ENCODE results near the gene COL13A1.

The COL13A1 gene

GRCh38 chr10:69892406-69892805 is 90.7 kb downstream of the COL13A1 start:
- no peak for DNase-seq

GRCh38 chr10:69892816-69893215 is 91.1 kb downstream of the COL13A1 start:
- no peak for DNase-seq

DNA sequence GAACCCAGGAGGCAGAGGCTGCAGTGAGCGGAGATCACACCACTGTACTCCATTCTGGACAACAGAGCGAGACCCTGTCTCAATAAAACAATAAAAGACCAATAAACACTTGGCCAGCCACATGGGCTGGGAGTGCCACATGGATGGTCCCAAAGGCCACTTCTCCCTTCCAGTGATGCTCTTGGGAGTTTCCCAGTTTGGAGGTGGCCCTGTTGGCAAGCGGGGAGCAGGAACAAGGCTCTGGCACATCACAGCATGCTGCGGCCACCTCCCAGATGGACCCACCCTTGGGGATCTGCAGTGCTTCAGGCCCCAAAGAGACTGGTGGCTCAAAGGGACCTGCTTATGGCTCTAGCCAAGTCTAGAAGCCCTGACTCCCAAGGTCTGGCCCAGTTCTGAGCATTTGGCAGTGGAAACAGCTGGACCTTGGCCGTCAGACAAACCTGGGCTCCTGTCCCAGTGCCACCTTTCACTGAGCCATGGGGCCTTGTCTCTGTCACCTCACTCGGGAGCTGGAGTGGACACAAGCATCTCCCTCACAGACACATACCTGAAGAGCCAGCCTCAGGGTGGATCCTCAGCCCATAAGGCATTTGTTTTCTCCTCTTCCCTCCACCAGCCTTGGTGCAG is 91.7 kb downstream of the COL13A1 start:
- DNase-seq = no peak

DNA sequence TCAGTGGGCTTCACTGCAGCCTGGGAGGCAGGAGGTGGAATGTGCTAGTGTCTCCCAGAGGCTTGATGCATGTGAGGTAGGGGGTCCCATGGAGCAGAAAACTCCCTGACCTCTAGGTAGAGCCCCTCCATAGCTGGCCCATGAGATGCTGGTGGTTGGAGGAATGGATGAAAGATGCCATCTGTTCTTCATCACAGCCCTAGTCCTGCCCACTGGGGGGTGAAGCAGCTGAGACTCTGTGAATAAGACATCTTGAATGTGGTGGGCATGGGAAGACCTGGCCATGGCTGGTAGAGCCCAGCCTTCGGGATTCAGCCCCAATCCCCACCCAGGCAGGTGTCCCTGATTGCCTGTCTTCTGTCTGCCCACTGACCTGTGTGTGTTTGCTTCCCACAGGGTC is 92.5 kb downstream of the COL13A1 start:
- no peak for DNase-seq

DNA sequence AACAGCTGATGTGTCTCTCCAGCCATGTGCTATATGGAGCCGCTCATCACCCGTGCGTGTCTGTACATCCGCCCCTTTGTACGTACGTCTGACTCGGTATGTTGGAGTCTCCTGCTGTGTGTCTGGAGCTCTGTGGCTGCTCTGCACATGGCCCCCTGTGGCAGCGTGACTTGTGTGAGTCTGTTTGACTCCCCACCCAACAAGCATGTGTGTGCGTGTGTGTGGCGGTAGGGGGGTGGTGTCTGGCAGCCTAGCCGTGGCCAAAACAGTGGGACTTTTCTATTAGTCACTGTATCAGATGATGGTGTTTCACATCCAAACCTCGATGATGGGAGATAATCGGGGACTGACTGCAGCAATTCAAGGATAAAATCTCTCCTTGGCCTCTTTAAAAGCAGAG is 94.1 kb downstream of the COL13A1 start:
- no peak for DNase-seq

GRCh38 chr10:69896606-69897231 is 95.0 kb downstream of the COL13A1 start:
- DNase-seq = no peak

DNA sequence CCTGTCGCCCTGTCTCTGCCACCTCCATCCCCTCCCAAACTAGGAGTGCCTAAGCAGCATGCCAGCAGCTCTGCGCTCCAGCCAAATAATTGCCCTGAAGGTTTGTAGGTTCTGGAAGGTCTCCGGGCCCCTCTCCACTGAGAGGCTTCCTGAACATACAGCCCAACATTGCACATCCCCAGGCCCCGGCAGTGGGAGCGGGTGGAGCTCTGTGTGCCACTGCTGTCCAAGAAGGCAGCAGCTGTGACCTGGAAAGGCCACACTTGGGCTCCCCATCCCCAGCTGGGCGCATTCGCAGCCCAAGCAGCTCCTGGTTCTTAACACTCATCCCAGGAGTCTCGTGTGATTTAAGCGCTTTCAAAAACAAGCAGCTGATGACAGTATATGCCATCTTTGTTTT is 95.7 kb downstream of the COL13A1 start:
- DNase-seq = no peak

DNA sequence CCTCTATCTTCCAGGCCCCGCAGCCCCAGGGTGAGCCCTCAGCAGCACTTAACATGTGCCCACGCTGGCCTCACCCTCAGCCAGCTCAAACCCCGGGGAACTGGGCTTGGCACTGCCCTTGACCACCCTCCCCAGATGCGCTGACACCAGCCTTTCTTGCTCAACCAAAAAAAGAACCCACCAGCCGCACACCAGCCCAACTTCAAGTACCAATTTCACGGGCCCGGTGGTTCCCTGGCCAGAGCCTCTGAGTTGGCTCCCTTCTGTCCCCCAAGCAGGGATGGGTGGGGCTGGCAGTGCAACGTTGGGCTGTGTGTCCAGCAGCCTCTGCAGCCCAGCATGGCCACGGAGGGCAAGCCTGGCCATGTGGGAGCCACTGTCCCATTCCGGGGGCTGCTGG is 96.3 kb downstream of the COL13A1 start:
- no peak for DNase-seq

DNA sequence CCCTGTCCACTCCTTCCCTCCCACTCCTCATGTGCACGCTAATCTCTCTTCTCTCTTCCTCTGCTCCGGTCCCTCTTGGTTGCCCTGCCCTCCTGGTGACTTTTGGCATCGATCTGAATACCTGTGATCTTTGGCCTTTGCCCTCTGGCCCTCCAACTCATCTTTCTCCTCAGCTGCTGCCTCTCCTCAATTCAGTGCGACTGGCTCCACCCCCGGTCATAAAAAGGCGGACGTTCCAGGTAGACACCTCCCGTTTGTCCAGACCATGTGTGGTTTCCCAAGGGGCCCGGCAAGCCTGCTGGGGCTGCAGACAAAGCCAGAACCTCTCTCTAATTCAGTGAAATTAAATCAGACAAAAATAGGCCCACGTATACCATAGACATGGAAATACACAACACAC is 96.8 kb downstream of the COL13A1 start:
- DNase-seq = no peak

DNA sequence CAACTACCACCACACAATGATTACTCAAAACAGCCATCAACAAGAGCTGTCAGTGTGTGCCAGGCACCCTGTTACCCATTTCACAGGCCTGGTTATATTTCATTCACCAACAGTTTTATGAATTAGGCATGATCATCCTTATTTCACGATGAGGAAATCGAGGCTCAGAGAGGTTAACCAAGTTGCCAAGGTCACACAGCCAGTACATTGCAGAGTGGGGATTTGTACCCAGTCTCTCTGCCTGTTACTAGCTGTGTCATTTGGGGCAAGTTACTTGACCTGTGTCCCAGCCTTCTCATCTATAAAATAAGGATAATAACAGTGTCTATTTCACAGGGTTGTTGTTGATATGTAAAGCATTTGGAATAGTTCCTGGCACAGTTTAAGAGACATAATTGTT is 97.2 kb downstream of the COL13A1 start:
- DNase-seq = no peak

DNA sequence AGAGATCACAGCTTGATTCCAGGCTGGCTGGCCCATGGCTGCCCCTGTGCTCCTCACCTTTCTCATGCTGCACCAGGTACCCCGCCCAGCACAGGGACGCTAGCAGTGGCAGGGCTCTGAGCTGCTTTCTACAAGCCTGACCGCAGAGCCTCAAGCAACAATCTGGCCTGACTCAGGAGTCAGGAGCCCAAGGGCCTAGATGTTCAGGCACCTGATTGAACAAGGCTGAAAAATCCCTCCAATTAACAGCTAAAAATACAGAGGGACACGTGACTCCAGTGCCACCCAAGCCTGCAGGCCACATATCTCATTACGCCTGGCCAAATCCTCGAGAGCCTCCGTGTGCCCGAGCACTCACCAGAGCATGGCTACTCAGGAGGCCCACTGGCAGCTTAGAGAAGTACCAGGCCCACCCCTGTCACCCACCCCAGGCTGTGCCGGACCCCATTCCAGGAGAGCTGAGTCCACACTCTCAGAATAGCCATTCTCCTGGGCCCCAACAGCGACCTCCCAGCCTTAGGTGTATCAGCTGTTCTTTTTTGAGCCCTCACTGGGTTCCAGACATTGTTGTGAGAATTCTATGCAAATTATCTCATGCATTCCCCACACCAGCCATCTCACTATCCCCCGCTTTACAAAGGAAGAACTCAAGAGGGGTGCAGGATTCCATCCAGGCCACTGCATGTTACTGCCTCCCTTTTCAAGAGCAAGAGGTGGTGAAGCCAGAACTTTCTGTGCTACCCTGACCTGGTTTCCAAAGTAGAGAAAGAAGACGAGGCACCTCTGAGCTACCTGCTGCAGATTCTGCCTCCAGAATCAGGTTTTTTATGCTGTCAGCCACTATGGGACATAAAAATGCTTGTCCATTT is 98.3 kb downstream of the COL13A1 start:
- DNase-seq = no peak

DNA sequence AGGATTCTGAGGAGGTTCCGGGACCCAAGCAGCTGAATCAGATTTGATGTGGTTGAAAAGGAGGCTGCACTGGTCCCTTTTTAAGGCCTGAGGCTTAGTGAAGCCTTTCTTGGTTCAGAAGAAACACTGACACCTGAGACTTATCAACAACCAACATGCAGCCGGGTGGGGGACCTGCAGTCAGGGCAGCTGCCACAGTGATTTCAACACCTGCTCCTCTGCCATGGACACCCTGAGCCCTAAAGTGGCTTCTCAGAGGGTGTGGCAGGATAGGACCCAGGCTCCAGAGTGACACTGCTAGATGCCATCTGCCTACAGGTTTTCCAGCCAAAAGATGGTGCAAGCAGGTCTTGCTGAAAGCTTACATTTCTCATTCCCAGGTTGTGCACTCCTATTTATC is 99.3 kb downstream of the COL13A1 start:
- DNase-seq = no peak

- DNase-seq = no peak
Observed at GRCh38 chr10:69901628-69902505, 100.2 kb downstream of the COL13A1 start.

DNA sequence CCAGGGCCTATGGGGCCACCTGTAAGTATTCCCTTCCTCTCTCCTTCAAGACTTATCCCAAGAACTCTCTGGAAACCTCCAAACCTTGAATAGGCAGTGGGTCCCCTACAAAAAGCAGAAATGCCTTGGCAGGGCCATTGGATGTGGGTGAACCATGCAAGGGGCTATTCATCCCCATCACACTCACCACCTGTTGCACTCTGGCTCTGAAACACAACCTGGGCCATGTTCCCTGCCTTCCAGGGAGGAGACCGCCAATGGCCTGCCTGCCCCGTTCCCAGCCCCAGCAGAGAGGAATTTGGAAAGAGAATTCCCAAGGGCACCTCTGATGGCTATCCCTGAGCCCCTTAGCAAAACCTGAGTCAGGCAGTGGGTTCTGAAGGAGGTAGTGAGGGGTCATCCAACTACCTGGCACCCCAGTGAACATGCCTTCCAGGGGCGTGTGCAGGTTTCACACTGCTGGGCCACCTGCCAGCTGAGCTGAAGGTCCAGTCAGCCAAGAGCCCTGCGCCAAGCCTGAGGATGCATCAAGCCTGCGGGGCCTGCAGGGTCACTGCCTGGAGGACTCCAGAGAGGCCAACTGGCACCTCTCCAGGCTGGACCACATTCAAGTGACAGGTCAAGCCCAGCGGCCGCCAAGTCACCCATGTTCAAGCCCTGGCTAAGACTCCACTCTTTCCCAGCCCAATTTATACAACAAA is 101.3 kb downstream of the COL13A1 start:
- DNase-seq = no peak

- DNase-seq = no peak
Observed at GRCh38 chr10:69904533-69904932, 102.8 kb downstream of the COL13A1 start.

DNA sequence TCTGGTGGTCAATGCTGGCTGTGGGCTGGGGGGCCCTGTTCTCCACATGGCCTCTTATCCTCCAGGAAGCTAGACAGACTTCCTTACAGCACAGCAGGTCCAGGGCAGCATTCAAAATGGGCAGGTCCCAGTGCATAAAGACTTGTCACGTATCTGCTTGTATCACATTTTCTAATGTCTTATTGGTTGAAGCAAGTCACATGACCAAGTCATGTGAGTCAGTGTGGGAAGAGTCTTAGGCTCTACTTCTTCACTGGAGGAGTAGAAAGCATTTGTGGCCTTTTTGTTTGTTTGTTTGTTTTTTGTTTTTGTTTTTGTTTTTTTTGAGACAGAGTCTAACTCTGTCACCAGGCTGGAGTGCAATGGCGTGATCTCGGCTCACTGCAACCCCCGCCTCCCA is 104.7 kb downstream of the COL13A1 start:
- no peak for DNase-seq

DNA sequence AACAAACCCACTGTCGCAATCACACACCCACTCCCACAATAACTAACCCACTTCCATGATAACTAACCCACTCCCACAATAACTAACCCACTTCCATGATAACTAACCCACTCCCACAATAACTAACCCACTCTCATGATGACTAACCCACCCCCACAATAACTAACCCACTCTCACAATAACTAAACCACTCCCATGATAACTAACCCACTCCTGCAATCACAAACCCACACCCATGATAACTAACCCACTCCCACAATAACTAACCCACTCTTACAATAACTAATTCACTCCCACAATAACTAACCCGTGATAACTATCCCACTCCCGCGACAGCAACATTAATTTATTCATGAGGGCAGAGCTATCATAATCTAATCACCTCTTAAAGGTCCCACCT is 105.8 kb downstream of the COL13A1 start:
- no peak for DNase-seq

DNA sequence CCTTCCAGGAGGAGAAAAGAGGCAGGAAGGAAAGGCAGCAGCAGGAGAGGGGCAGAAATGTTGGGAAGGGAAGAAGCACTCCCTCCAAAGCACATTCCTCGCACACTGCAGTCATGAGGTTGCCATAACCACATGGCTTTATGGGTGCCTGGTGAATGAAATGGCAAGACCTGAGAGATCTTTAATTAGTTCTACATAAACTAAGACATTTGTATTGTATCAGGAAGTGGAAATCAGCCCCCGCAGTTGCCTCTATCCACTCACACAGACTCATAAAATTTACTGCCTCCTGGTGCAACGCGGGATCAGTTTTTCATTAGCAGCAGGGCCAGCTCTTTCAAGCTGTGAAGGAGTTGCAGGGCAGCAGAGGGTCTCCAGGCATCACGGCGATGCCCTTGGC is 106.4 kb downstream of the COL13A1 start:
- no peak for DNase-seq

DNA sequence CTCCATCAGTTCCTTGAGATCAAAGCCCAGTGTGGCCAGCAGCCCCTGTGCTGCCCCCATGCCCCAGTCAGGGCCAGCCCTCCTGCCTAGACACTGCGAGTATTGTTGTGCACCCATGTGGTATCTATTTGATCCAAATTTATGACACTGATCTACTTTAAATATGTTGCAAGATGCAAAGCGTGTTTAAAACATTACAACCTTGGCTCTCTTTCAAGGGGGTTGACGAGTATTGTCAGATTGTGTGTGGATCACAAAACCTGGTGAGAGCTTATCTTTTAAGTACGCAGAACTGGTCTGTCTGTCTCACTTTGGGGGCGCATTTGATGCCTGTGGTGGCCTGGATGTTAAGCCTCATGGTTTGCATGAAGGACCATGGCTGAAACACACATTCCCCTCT is 108.9 kb downstream of the COL13A1 start:
- no peak for DNase-seq

DNA sequence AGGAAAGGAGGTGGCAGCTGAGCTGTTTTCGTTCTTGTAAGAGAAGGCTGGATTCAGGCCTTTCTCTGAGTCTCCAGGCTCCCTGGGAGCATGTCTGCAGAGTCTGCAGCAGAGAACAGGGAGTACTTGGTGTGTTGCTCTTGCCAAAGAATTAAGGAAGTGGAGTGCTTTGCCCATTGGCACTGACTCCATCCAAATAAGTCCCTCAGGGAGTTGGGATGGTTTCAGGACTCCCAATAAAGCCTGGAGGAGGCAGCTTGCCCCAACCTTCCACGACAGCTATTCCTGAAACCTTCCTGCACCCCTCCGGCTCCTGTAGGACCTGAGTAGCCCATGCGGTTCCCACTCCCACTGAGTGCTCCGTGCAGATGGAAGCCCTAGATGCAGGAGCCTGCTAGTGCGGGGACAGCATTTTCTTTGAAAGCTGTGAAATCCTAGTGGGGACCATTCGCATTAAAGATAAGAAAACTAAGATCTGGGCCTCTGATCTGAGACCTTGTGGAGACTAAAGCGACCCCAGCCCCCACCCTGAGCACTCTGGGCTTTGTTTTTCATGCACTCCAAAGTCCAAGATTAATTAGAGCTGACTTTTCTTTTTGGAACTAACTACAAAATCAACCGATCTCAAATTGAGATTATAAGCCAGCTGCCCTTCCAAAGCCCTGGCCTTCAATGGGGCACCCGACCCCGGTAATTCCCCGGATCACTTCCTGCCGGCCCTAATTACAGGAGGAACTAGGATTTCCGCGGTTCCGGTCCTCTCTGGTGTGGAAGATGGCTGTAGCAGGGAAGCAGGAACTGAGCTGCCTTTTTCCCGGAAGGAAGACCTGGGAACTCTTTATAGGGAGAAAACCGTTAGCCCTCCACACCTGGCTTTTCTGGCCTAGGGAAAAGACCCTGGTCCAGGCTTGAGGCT is 110.2 kb downstream of the COL13A1 start:
- DNase-seq = no peak

GRCh38 chr10:69912589-69912988 is 110.9 kb downstream of the COL13A1 start:
- DNase-seq = no peak

Data from NCI-H774 (cell line).